Choroid plexus epithelial cell (primary cell): Measurements from ENCODE around the gene ALKBH3.

Source experiments
- DNase-seq: peaks from one replicate; pipeline ENCODE4 v3.0.0-alpha.2; 2010; ENCODE audit warnings: low read depth
- H3K4me3 ChIP-seq: 2 replicates; pipeline ENCODE4 v1.5.1; 2011; ENCODE audit warnings: low read depth, mild to moderate bottlenecking, control low read depth, low read length, moderate library complexity
- CTCF ChIP-seq: conservative IDR thresholded peaks from 2 replicates; pipeline ENCODE4 v1.5.1; 2011; ENCODE audit warnings: low read depth, mild to moderate bottlenecking, control low read depth, inconsistent platforms, low read length, moderate library complexity

ALKBH3 gene

GRCh38 chr11:43952020-43952400 is 71.4 kb downstream of the ALKBH3 start:
- H3K4me3 ChIP-seq: no peak overlapping the region
- TF ChIP-seq CTCF: no peak
- DNase-seq: no peak

- TF ChIP-seq CTCF: no peak
- no peak for DNase-seq
- no peak overlapping the region for H3K4me3 ChIP-seq
These were observed 72.0 kb downstream of the ALKBH3 start for GRCh38 chr11:43952401-43953342.

GRCh38 chr11:43953521-43953920 is 72.9 kb downstream of the ALKBH3 start:
- H3K4me3 ChIP-seq: no peak overlapping the region
- no peak for DNase-seq
- no peak for TF ChIP-seq CTCF

DNA sequence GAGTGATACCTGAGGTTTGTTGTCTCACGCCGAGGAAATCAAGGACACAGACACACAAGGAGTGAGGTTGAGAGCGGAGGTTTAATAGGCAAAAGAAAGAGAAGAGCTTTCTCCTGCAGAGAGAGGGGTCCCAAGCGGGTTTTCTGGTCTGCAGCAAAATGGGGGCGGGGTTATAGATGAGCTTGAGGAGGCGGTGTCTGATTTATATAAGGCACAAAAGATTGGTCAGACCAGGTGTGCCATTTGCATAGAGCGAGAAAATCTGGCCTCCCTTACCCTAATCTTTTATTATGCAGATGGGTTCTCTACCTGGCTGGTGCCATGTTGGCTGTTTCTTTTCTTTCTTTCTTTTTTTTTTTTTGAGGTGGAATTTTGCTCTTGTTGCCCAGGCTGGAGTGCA is 73.6 kb downstream of the ALKBH3 start:
- no peak for TF ChIP-seq CTCF
- no peak for DNase-seq

GRCh38 chr11:43955381-43956118 is 74.9 kb downstream of the ALKBH3 start:
- TF ChIP-seq CTCF: no peak
- no peak overlapping the region for H3K4me3 ChIP-seq
- no peak for DNase-seq

More for the DNA sequence above, 73.6 kb downstream of the ALKBH3 start:
- no peak overlapping the region for H3K4me3 ChIP-seq

- H3K4me3 ChIP-seq: no peak overlapping the region
- no peak for DNase-seq
- no peak for TF ChIP-seq CTCF
These were observed 76.9 kb downstream of the ALKBH3 start for GRCh38 chr11:43957571-43957970.
